Vagina (tissue), 2 donors: Measurements from ENCODE around the gene TTR.

ENCODE experiments used
- POLR2A ChIP-seq, 2 donors: fragments of 450-650 bp; IDR thresholded peaks; one replicate each; pipeline ENCODE4 v1.6.1; 2017; ENCODE audit warnings: antibody characterized with exemption in 2 of 2, mild to moderate bottlenecking in 2 of 2, moderate library complexity in 2 of 2
- TF ChIP-seq, protein P1 (sequence below), 3 experiments: fragments of 450-650 bp in 2 of 3; fragments of 200-600 bp in 1 of 3; sonication (generic) in 1 of 3; IDR thresholded peaks; one replicate each; pipeline ENCODE4 v1.5.1; 2017 to 2019; ENCODE audit warnings: antibody characterized with exemption in 3 of 3, mild to moderate bottlenecking in 2 of 3, moderate library complexity in 2 of 3

DNA sequence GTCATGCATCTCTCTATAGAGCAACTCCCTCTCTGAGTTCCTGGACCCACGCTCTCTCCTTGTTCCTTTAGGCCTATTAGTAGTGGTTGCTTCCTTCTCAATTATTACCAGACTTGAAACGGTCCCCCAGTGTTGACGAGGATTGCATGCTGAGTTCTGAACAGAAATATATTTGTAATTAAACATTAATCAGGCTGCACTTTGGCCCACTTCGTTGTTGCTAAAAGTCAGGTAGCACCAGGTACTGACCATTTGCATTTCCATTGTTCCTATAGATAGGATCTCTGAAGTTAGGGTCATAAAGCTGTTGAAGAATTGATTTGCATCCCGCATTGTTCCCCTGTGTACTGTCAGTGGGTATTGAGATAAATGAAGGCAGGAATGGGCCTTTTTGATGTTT is 36.9 kb upstream of the TTR start:
- TF ChIP-seq, protein P1, sequence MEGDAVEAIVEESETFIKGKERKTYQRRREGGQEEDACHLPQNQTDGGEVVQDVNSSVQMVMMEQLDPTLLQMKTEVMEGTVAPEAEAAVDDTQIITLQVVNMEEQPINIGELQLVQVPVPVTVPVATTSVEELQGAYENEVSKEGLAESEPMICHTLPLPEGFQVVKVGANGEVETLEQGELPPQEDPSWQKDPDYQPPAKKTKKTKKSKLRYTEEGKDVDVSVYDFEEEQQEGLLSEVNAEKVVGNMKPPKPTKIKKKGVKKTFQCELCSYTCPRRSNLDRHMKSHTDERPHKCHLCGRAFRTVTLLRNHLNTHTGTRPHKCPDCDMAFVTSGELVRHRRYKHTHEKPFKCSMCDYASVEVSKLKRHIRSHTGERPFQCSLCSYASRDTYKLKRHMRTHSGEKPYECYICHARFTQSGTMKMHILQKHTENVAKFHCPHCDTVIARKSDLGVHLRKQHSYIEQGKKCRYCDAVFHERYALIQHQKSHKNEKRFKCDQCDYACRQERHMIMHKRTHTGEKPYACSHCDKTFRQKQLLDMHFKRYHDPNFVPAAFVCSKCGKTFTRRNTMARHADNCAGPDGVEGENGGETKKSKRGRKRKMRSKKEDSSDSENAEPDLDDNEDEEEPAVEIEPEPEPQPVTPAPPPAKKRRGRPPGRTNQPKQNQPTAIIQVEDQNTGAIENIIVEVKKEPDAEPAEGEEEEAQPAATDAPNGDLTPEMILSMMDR (IDR thresholded peaks at IDR 0.05) = no peak
- TF ChIP-seq POLR2A (IDR thresholded peaks at IDR 0.05) = no peak
